HG03342 (cell line): ENCODE results near the gene TMEM63A.

Experiments used
- ATAC-seq: cut with Tn5 transposase; IDR thresholded peaks from one replicate; pipeline ENCODE4 v1.9.1; 2021; ENCODE audit warnings: mild to moderate bottlenecking, moderate library complexity; ENCODE audit not compliant: unreplicated experiment

TMEM63A gene

DNA sequence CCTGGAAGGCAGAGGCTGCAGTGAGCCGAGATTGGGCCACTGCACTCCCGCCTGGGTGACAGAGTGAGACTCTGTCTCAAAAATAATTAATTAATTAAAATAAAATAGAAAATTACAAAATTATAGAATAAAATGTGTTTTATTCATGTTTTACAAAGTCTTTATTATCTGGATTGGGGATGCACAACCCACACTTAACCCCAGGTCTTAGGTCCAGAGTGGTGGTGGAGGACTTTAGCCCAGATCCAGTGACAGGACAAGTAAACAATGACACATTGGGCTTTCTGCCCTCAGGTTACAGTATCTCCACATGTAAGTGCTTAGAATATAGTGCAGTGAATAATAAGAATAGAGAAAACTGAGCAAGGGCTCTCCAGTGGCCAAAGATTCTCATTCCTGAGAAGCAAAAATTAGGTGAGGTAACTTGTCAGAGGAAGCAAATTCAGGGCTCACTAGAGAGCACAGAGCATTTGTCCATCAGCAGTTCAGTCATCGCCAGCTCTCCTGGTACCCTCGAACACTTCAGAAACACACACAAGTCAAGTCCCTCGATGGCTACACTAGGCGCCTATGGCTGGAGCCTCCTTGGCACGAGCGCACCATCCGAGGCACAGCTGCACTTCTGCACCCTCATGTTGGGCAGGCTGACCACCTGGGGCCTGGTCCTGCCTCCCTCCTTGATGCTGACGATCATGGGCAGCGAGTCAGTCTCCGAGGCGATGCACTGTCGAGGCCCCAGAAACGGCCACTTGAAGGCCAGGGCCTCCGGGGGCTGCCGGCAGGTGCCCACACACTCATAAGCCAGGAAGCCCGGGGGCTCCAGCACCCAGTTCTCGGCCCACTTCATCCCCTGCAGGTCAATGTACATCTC, 4.2 kb upstream of the TMEM63A start:
- no peak for ATAC-seq

DNA sequence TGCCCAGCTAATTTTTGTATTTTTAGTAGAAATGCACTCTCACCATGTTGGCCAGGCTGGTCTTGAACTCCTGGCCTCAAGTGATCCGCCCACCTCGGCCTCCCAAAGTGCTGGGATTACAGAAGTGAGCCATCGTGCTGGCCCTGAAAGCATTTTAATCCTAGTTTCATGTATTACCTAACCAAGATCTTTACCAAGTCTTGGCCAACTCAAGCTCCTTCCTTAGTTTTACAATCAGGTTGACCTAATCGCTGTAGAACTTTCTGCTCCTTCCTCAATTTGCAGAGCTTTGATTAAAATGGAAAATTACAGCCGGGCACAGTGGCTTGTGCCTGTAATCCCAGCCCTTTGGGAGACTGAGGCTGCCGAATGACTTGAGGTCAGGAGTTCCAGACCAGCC, 3.2 kb upstream of the TMEM63A start:
- ATAC-seq = no peak

DNA sequence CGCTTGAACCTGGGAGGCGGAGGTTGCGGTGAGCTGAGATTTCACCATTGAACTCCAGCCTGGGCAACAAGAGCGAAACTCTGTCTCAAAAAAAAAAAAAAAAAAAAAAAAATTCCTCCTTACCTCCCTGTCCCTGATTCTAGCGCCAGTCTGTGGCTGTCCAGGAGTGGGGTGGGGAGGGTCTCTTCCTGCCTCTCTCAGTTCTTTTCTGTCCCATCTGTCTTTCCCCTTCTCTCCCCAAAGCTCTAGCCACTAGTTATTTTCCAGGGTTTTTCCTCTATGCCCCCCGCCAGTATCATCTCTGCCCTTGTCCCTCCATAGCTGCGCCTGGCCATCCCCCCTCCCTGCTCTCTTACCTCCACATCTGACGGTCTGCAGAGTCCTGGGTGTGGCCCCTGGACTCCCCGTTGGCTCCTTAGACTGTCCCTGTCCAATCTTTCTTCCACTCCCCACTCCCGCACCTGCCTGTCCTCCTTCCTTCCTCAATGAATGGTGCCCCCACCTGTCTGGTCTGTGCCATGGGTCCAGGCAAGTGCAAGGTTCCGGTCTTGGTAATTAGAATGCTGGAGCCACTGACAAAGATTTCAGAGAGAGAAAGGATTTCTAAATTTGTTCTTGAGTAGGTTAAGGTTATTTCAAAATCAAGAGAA, 1.6 kb upstream of the TMEM63A start:
- ATAC-seq = no peak

DNA sequence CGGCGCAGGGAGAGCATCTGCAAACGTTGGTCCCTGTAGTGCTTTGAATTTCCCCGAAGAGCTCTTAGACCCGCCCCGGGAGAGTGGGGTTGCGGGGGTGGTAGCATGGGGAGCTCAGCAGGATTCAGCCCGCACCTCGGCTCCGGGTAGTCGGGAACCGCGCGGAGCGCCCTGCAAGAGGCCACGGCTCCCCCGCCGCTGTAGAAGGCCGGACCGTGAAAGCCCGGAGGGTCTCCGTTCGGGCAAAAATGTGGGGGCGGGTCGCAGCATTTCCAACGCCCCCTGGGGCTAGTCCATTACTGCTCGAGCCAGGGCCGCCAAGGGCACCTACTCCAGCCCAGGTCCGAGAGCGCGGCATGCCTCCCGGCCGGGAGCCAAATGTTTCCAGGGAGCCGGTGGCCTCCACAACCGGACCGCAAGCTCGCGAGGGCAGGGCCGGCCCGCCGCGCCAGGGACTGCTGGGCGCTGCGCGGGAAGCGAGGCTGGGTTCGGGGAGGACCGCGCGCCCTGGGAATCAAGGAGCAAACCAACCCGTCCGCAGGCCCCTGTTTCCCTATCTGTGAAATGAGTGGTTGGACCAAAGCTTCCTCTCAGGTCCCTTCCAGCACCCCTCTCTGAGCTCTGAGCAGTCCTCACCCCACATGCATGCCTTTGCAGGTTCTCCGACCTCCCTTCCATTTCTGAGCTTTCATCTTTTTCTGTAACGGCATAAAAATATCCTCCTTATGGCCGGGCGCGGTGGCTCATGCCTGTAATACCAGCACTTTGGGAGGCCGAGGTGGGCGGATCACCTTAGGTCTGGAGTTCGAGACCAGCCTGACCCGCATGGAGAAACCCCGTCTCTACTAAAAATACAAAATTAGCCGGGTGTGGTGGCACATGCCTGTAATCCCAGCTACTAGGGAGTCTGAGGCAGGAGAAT, 775 bp upstream of the TMEM63A start:
- peak; percentile 26 for ATAC-seq

DNA sequence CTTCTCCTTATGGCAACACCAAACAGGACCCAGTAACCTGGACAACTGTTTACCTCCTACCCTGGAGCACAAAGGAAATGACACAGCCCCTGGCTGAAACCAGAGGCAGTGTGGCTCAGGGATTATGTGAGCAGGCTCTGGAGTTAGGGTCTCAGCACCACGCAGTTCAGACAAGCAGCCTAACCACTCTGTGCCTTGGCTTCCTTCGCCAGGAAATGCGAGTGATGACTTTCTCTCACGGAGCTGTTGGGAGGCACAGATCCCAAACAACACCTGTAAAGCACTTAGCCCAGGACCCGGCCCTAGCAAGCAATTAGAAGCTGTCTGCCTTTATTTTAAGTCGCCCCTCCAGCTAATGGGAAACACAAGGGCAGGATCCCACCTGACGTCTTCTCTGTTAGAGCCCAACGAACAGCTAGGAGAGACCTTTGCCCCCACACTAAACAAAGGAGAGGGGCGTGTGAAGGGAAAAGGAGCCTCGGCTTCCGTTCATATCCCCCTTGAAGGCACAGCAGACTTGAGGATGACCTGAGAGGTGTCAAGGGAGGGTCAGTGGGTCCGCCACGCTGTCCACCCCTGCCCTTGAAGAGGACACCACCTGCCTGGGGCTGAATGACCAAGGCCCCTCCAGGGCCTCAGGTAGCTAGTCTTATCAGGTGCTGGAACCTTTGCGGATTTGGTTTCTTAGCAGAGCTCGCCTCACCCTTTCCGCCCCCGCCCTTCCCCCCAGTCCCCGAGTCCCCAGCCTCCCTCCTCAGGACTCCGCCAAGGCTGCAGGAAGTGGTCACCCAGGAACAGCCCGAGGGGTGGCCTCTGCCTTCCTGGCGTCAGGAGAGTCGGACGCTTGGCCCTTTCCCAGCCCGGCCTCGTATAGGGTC, 860 bp downstream of the TMEM63A start:
- ATAC-seq = no peak

DNA sequence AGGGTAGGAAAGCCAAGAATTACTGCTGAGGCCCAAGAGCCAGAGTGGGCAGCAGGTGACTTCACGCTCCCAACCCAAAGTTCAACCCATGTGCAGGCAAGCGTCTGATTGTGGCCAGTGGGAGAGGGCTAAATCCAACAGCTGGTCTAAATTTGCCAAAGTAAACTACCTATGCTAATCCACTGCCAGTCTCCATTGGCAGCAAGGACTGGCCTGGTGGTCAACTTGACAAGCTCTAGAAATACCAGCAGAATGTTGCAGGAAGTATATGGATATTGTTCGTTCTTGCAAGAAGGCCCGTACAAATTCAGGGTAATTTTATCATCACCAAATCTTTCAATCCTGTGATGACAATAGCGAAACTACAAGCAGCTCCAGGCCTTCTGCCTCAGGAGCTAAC, 1.5 kb downstream of the TMEM63A start:
- ATAC-seq = no peak

DNA sequence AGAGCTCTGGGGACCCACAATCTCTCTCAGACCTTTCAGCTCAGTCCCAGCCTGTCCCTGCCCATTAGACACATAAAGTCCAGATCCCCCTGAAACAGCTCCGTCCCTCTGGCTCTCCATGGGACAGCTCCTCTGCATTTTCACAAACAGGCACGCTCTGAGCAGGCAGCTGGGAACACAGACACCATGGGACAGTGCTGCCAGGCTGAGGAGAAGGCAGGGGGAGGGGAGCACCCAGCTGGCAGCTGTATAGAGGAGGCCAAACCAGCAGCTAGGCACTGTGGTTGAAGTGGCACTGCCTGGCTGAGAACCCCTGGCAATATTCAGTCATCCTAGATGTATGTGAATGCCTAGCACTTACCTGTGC, 2.0 kb downstream of the TMEM63A start:
- no peak for ATAC-seq

DNA sequence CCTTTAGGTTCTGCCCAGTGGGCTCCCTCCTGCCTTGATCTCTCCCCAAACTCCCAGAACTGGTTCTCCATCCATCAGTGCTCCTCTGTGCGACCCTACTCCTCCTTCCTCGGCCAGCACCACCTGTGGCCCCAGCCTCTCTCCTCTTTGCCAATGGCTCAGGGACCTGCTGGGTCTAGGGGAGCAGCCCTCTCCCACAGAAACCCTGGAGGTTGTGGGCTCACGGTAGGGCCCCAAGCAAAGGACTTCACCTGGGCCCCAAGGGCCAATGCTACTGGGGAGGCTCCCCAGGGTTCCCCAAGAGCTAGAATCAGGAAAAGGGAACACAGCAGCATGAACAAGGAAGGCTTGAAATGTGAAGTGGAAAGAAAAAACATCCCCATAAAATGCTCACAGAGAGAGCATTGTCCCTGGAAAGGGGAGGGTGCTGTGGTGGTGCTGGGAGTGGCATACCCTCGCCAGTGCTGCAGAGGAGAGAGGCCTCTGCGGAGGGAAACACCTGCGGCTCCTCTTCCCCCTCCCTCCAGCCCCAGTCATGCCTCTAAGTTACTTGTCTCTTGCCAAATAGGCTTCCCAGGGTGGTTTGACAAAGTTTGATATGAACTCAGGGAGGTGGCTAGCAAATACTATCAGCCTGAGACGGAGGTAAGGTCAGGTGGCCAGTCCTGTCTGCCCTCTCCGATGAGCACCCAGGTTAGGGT, 2.5 kb downstream of the TMEM63A start:
- ATAC-seq = no peak

DNA sequence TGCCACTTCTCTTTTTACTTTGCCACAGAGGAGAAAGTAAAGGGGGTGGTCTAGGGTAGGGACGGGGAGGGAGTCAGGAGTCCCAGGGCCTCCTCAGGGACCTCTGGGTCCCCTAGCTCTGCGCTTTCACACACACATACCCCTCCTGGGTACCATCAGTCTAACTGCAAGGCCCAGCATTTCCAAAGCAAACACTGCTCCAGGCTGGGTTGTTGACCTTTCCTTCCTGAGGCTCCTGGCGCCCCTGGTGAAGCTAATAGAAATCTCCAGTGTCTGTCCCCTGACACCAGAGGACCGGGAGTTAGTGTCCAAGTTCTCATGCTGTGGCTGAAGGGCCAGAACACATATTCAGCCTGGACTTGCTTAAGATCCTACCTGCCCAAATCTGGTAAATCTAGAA, 3.9 kb downstream of the TMEM63A start:
- ATAC-seq = no peak

DNA sequence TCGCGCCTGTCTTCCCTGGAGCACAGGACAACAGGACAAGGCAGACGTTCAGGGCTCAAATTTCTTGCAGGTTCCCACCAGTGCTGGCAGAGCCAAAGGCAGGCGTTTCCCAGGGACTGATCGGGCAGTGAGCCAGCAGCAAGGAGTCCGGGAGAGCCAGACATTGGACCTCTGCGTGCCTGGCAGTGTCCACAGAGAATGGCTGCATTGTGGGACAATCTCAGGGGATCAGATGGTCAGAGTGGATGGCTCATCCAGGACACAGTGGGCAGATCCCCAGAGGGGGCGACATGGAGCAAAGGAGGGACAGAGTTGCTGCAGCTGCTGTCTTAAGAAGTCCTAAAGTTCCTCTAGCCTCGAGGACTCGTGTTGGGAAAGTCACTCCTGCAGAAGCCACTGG, 4.6 kb downstream of the TMEM63A start:
- no peak for ATAC-seq

DNA sequence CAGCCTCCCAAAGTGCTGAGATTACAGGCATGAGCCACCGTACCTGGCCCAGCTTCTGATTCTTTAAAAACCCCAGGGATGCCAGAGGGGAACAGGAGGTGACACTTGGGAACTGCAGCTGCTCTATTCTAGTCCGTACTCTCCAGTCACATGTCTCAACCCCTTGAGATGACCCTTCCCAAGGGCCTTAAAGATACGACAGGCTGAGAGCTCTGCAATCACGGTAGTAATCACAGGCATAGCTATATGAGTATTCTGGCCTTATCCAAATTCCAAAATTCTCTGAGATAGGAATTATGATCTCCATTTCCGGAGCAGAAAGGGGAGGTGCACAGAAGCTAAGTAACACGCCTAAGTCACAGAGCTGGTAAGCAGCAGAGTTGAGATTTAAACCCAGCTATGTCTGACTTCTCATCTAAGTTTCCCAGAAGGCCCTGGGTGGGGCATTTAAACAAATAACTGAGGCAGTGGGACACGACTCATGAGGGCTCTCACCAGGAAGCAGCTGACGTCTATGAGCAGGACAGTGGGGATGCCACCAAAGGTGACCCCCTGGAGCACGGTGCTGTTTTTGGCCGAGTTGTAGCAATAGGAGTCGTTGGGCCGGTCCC, 5.2 kb downstream of the TMEM63A start:
- no peak for ATAC-seq

DNA sequence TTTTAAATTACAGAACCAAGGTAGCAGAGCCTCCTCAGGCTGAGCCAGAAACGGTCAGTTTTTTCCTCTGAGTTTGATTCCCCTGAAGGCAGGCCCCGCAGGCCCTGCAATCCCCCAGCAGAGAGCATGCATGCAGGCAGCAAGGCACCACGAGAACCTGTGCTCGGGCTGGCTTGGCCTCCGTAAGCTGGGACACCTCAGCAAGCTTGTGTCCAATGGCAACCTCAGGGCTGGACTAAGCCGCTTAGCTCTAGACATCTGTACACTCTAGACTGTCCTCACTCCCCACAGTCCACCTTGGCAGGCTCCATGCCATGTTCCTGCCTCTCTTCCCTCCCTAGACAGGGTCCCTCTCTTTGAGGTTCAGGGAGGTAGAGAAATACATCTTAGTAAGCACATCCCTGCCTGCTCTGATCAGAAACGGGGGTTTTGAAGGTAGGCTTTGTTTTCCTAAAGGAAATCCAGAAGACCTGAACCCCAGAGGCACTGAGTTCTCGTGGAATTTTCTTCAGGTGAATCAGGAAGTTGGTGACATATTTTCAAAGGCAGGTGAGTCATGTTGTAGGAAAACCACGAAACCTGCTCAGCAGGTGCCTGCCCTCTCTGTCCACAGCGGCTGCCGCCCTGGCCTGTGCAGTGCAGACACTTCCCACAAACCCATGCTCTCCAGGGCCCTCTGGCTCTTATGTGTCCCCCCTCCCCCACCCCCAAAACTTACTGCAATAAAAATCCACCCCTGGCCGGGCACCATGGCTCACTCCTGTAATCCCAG, 7.0 kb downstream of the TMEM63A start:
- no peak for ATAC-seq

DNA sequence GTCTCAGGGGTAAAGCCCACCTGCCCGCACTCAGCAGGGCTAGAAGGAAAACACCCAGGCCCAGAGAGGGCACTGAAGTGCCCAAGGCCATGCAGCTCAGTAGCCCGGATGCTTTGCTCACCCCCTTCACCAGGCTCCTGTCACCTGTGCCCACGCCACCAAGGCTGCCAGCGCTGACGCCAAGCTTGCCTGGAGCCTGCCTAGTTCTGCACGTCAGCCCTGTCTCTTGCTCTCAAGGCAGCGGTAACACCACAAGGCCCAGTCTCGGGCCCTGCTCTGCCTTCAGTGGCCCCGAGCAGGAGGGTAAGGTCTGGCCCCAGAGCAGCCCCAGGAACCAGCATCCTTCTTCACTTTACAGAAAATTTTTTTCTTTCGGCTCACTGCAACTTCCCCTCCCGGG, 7.7 kb downstream of the TMEM63A start:
- ATAC-seq = no peak

DNA sequence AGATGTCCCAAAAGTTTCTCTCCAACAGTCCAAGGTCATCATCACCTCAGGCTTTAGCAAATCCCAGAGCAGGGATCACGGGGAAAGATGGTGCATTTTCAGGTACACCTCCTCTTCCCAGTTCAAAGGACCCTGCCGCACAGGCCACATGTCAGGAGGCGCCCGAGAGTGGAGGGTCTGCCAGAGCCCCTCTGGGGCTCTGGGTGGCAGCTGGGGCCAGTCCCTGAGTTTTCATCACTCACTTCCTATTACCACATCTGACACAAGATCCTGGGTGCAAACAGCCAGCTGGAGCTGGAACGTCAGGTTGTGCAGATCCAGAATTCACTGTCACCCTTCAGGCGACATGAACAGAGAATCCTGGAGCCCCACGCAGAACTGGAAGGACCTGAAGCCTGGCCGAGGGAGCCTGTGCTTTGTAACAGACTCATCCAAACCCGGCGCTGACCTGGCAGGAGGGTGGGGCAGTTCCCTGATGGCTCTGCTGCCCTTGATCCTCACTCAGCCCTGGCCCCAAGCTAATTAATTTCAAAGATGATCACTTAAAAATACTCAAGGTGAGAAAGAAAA, 8.8 kb downstream of the TMEM63A start:
- no peak for ATAC-seq

DNA sequence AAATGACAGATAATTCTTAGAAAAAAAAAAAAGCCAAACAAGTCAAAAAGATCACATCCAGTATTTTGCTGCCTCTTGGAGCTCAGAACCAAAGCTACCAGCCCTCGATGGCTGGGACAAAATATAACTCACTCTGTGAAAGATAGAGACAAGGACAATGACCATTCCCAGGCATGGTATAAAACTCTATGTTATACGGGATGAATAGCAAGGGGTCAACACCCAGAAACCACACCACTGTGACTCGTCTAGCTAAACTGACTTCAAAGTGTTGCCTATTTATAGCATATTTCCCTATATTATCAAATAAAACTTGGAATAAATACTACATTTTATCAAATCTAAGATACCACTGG, 10.1 kb downstream of the TMEM63A start:
- ATAC-seq = no peak

DNA sequence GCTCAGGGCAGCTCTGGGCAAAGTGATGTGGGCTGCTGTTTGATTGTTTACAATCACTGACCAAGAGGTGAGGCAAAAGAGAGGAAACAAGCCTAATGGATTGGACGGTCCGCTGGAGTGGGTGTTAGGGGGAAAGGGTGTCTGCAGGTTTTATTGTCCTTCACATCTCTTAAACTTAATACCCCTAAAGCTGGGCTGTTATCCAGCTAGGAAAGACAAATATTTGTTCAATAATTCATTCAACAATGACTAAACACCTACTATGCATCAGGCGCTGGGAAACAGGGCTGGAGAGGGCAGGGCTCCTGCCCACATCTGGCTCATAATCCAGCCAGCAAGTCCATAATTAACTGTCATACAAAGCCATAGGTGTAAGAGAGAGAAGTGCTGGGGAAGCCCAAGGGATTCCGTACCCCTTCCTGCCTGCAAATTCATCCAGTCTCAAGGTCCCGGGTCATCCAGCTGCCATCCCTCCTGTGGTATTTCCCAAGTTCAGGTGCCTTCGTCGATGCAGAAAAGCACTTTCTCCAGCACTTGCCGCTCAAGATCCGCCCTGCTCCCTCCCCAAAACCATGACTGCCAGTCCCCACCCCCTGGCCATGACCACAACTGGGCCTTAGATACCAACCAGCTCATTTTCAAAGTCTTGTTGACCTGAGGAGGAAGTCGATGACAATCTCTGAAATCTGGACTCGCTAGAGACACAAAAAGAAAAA, 10.7 kb downstream of the TMEM63A start:
- ATAC-seq = no peak

DNA sequence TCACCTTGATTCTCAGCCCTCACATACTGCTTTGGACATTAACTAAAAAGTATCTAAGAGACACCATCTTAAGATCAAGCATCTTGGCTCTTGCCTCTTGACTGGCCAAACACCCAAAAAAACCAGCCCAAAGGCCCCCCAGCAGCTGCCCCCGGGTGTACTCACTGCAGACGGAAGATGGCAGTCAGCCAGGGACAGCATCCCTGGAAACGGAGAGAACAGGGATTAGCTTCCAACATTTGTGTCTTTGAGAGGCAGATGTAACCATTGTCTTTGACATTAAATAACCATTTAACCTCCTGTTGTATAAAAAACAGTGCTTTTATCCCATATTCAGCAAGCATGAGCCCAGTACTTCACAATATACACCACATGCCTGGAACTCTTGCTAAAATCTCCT, 11.3 kb downstream of the TMEM63A start:
- no peak for ATAC-seq
